ENCODE results near the gene MESP2.

MESP2 gene

GRCh38 chr15:89754361-89755154, 21.6 kb upstream of the MESP2 start:
- DNase-seq, result no peak

DNA sequence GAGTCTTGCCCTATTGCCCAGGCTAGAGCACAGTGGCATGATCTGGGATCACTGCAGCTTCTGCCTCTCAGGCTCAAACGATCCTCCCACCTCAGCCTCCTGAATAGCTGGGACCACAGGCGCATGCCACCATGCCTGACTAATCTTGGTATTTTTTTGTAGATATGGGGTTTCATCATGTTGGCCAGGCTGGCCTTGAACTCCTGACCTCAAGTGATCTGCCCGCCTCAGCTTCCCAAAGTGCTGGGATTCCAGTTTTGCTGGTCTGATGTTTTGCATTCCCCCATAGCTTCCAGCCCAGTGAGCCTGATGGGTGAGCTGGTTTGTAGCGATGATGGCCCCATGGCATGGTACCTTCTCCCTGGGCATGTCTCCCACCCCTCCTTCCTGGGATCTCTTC, 20.4 kb upstream of the MESP2 start:
- no peak for DNase-seq

DNA sequence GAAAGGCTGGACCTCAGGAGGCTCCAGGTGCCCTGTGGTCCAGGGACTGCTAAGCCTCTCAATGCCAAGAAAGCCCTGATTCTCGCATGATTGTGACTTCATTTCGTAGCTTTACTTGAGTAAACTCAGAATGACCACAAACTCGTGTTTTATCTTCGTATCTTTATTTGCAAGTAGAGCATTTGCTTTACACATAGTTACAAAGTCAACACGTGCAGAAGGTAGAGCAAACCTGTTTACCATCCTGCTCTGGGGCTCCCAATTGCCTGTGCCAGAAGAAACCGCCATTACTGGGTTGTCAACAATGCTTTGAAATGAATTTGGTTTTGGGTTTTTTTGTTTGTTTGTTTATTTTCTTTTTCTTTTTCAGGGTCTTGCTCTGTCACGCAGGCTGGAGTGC, 19.2 kb upstream of the MESP2 start:
- no peak for DNase-seq

GRCh38 chr15:89758283-89758682, 17.8 kb upstream of the MESP2 start:
- no peak for DNase-seq

- DNase-seq, result no peak
These were observed 17.2 kb upstream of the MESP2 start for GRCh38 chr15:89758981-89759380.

DNA sequence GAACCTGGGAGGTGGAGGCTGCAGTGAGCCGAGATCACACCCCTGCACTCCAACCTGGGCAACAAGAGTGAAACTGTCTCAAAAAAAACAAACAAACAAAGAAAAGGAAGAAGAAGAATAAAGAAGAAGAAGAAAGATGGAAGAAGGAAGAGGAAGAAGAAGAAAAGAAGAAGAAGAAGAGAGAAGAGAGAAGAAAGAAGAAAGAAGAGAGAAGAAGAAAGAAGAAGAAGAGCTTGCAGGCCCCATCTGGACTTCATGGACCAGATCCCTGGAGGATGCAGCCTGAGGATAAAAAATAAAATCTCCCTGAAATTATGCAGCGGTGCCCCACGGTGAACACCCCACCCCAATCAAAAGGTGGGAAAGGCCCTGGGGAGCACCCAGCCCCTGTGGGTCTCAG, 16.3 kb upstream of the MESP2 start:
- DNase-seq, result no peak

DNA sequence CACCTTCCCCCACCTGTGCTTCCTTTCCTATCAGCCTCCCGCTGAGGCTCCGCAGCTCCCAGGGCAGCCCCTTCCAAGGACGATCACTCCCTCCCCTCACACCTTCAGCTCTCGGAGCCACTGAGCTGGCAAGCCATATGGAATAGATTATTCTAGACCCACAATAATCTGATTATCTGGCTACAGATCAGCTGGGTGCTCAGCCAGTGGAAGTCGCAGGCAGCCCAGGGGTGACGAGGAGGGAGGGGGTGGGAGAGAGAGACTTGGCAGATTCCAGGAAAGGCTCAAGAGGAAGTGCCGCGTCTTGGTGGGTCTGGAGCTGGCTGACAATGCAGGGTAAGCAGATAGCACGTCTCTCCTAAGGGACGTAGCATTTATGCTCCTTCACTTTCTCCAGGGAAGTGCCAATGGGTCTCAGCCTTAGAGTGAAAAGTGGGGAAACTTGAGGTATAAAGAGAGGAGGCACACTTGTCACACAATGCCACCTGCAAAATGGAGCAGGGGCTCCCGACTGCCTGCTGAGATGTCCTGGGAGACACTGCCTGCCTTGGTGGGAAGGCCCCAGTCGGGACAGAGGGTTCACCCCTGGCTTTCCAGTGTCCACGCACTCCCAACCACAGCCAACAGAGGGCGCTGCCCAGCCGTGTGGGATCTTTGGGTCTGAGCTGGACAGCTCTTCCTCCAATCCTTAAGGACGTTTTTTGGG, 15.7 kb upstream of the MESP2 start:
- DNase-seq, result peak; percentile 65

DNA sequence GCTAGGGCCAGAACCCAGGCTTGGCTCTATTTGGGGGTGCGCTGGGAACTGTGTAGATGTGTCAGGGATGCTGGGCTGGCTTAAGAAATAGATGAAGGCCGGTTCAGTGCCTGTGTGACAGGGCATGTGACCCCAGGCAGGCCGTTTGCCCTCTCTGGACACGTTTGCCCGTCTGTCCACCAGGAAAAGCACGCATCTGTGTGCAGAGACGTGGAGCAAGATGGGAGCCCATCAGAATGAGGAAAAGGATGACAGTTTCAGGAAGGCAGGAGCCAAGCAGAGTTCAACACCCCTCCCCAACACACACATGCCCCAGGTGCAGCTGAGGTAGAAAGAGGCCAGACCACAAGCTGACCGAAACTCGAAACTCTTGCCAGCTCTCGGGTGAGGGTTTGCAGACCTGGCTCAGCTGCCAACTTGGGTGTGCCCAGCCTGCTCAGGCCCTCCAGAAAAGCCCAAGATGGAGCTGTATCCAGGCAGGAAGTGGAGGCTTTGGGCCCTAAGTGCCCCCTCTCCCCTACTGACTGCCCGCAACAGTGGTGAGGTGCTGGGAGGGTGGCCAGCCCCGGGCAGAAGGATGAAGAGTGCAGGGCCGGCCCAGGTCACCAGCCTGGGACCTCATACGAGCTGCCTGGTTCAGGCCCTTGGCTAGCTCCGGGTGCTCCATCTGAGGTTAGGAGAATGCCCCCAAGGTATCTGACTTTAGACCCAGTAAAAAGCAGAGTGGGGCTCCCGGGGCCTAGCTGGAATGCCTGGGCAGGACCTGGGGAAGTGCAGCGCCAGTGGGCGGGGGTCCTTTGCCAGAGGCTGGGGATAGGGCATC, 14.9 kb upstream of the MESP2 start:
- DNase-seq, result no peak

DNA sequence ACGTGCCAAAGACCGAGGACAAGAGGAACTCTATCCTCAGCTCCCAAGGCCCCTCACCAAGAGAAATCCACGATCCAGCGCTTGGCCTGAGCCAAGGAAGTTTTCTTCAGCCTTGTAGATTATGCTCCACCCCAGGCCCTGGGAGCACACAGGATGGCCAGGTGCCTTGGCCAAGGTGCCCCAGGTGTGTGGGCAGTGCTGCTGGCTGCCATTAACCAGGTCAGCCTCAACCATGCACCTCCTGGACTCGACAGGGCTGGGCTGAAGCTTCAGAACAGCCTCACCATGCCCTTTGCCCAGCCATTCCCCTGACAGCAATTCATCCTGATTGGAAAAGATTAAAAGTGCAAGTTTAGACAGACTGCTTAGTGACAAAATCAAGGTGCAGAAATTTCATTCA, 14.2 kb upstream of the MESP2 start:
- no peak for DNase-seq

DNA sequence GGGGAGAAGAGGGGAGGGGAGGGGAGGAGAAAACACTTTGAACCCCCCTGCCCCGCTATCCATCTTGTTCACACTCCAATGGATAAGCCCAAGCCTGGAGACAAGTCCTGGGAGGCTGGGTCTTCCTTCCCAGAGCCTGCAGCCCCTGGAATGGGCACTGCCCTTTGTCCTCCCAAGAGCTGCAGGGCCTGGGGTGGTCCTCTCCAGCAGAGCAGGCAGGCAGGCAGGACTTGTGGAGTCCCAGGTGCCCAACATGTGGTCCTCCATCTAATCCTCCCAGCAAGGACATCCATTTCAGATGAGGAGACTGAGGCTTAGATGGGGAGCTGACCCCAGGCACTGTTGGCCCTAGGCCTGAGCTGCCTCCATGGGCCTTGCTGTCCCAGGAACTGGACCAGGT, 10.4 kb upstream of the MESP2 start:
- no peak for DNase-seq

DNA sequence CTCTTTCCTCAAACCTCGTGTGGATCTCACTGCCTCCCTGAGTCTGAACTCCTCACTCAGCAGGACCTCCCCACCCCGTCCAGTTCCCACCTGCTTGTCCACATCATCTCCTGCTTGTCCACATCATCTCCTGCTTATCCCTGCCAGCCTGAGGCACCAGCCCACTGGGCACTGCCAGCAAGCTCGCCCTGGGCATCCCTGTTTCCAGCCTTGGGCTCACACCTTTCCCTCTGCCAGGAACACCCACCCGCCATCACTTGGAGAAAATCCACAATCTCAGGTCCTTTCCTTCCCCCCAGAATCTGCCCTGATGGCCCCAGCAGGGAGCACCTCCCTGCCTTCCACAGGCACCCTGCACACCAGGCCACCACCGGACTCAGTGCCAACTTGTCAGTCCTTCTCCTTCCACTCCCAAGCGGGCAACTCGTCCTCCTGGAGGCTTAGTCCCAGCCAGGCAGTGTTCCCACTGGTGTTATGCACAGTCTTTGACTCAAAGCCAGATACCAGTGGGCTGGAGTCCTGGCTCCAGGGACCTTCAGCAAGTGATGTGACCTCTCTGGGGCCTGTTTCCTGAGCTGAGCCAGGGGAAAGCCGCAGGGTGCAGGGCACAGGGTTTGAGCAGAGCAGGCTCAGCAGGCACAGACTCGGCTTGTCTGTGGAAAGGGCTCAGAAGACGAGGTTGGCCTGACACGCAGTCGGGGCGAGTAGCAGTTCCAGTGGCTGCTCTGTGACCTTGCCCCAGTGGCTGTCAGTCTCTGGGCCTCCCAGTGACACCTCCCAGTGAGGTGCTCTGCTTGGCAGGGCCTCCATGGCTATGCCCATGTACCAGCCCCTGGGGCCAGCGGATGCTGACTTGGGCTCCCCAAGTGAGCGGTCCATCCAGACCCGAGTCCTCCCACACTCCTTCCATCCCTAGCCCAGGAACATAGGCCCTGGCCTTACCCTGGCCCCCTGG, 9.5 kb upstream of the MESP2 start:
- DNase-seq, result no peak

DNA sequence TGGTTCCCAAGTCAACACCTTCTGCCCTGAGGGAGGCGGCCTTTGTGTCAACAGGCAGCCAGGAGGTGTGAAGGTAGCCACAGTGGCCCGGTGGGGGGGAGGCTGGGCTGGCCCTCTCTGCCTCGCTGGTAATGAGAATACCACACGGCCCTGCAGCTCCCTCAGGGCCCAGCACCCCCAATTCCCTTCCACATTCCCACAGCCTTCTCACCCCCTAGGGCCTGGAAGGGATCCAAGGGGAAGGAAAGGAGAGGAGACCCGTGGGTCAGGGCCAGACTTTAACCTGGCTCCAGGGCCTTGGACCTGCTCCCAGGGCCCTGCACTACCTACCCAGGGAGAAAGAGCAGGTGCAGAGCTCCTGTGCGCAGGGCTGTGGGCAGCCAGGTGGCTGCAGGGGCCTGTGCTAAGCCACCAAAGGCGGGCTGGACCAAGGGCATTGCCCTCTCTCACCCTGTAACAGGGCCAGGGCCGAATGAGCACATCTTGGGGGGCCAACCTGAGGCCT, 8.7 kb upstream of the MESP2 start:
- no peak for DNase-seq

DNA sequence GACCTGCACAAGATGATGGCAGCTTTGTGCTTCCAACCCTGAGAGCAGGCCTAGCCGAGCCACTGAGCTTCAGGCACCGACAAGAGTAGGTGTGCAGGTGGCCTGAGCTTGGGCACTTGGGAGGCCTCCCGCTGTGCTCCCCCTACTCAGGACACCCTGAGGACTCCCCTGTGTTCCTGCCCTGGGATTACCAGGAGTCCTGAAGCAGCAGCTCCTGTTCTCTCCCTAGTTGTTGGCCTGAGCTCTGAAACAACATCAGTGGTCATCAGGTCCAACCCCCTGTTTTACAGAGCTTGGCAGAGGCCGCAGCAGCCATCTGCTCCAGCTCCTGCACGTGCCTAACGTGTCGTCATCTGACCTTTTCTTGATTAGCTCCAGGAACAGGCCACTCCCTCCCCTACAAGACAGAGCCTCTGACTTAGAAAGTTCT, 8.0 kb upstream of the MESP2 start:
- no peak for DNase-seq

DNA sequence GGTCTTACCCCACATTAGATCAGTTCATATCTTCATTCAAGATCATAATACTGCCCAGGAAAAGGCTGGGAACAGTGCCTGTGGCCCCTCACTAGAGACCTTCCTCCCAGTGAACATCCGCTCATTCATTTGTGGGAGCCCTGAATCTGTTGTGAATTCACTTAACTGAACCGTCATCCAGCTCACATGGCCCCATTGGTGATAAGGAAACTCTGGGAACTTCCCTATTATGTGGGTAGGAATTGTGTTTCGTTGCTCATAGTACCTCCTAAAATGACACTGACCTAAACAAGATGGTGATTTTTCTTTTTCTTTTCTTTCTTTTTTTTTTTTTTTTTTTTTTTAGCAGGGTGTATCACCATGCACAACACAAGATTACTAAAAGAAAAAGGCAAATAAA, 6.8 kb upstream of the MESP2 start:
- no peak for DNase-seq

DNA sequence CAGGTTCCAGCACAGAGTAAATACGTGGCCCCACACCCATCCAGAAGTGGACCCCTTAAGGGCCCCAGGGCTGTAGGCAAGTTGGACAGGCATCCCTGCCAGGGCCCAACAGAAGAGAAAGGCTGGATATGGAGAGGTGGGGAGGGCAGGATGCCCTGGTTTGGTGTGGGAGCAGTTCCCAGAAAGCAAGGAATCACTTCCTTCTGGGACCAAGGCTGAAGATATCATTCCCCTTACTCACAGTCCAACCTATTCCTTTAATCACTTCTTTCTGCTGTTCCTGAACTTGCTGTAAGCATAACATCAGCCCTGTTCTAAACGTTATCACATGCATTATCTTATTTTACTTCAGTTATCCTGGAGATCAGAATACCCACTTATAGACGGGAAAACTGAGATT, 6.1 kb upstream of the MESP2 start:
- no peak for DNase-seq

- DNase-seq, result no peak
These were observed 3.1 kb upstream of the MESP2 start for GRCh38 chr15:89772932-89773583.

GRCh38 chr15:89774492-89774891, 1.6 kb upstream of the MESP2 start:
- no peak for DNase-seq

GRCh38 chr15:89775815-89776214, 317 bp upstream of the MESP2 start:
- no peak for DNase-seq

GRCh38 chr15:89777073-89777751, 1.1 kb downstream of the MESP2 start:
- DNase-seq, result no peak

DNA sequence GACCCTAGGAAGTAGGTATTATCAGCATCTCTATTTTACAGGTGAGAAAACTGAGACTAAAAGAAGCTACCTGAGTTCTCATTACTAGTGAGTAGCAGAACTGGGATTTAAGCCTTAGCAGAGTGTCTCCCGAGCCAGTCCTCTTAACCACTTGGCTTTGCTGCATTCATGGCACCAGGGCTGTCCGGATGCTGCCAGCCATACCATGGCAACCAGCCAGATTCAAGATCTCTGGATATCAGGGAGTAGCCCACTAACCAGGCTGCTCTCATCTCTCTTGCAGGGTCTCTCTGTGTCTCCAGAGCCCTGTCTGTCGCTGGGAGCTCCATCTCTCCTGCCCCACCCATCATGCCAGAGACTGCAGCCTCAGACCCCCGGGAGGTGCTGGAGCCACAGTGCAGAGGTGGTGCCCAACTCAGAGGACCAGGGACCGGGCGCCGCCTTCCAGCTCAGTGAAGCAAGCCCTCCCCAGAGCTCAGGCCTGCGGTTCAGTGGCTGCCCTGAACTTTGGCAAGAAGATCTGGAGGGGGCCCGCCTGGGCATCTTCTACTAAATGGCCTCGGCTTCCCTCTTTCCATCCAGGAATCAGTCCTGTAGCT, 1.7 kb downstream of the MESP2 start:
- no peak for DNase-seq
